PC-9 (cell line): ENCODE measurements around the gene KCNJ15. TPM values are rescaled to one million over a fixed set of nuclear protein-coding genes. Genes with fewer than 3 reads are reported as not detected.

Source experiments
- Bru-seq: library from RNA; stranded (reverse); fragments of 400-500 nt; gene quantifications from one replicate; lab custom pipeline; 2021; lab: Mats Ljungman, UMichigan
- BruChase-seq, 2 experiments: library from RNA; stranded (reverse); fragments of 400-500 nt; gene quantifications; one replicate each; lab custom pipeline; 2021; lab: Mats Ljungman, UMichigan
- BruUV-seq: library from RNA; stranded (reverse); fragments of 400-500 nt; replicated peaks from 2 replicates; lab custom pipeline; 2021; lab: Mats Ljungman, UMichigan
- CTCF ChIA-PET: fragments of 300-600 bp; sonication (Branson Sonifier 250); formaldehyde crosslinking; loops from one replicate; lab custom pipeline; 2022; ENCODE audit warnings: antibody characterized with exemption; lab: Charles Lee
- POLR2A ChIA-PET: fragments of 300-600 bp; sonication (Branson Sonifier 250); formaldehyde crosslinking; loops from one replicate; lab custom pipeline; 2022; ENCODE audit warnings: antibody characterized with exemption; ENCODE audit not compliant: unreplicated experiment; lab: Charles Lee
- DNase-seq, 2 experiments: peaks; one replicate each; pipeline versions ENCODE4 v3.0.0 to v3.0.0-alpha.2; 2015 to 2022; ENCODE audit warnings: mixed read lengths in 1 of 2
- H2AFZ ChIP-seq: fragments of 200-600 bp; sonication (generic); 2 replicates; pipeline ENCODE4 v1.8.1; 2017; ENCODE audit warnings: antibody characterized with exemption
- H3F3A ChIP-seq: fragments of 200-600 bp; sonication (generic); 2 replicates; pipeline ENCODE4 v1.8.1; 2017; ENCODE audit warnings: antibody characterized with exemption, mild to moderate bottlenecking, low read depth; ENCODE audit not compliant: insufficient read depth
- H3K27ac ChIP-seq: fragments of 200-600 bp; sonication (generic); 2 replicates; pipeline ENCODE4 v1.6.1; 2016; ENCODE audit warnings: mixed run types
- H3K27me3 ChIP-seq: fragments of 200-600 bp; sonication (generic); 2 replicates; pipeline ENCODE4 v1.6.1; 2016; ENCODE audit warnings: low read depth, mixed run types; ENCODE audit not compliant: insufficient read depth
- H3K36me3 ChIP-seq: fragments of 200-600 bp; sonication (generic); 2 replicates; pipeline ENCODE4 v1.6.1; 2016; ENCODE audit warnings: low read depth, mixed run types
- H3K4me1 ChIP-seq: fragments of 200-600 bp; sonication (generic); replicated peaks from 2 replicates; pipeline ENCODE4 v1.6.1; 2016; ENCODE audit warnings: mixed run types; ENCODE audit not compliant: insufficient read depth
- H3K4me2 ChIP-seq: fragments of 200-600 bp; sonication (generic); 2 replicates; pipeline ENCODE4 v1.6.1; 2017; ENCODE audit warnings: mixed run types
- H3K4me3 ChIP-seq: fragments of 200-600 bp; sonication (generic); 2 replicates; pipeline ENCODE4 v1.6.1; 2016; ENCODE audit warnings: mixed run types
- H3K79me2 ChIP-seq: fragments of 200-600 bp; sonication (generic); 2 replicates; pipeline ENCODE4 v1.6.1; 2017; ENCODE audit warnings: low read depth, mixed run types
- H3K9me2 ChIP-seq: fragments of 200-600 bp; sonication (generic); 2 replicates; pipeline ENCODE4 v1.8.1; 2017; ENCODE audit warnings: mild to moderate bottlenecking; ENCODE audit not compliant: insufficient read depth
- H3K9me3 ChIP-seq: fragments of 200-600 bp; sonication (generic); 2 replicates; pipeline ENCODE4 v1.8.1; 2016; ENCODE audit warnings: low read depth; ENCODE audit not compliant: insufficient read depth
- H4K20me1 ChIP-seq: fragments of 200-600 bp; sonication (generic); 2 replicates; pipeline ENCODE4 v1.8.1; 2017; ENCODE audit not compliant: insufficient read depth
- CTCF ChIP-seq: fragments of 200-600 bp; sonication (generic); conservative IDR thresholded peaks from 2 replicates; pipeline ENCODE4 v1.6.1; 2017; ENCODE audit warnings: mixed run types, antibody characterized with exemption, mild to moderate bottlenecking, moderate library complexity
- EZH2 ChIP-seq: fragments of 200-600 bp; sonication (generic); IDR thresholded peaks from 2 replicates; pipeline ENCODE4 v1.8.0; 2017; ENCODE audit warnings: antibody characterized with exemption, low read depth
- intact Hi-C: fragments of 100-400 bp; cut with micrococcal nuclease; formaldehyde crosslinking; loops from one replicate; pipeline ENCODE4 v1.10.0; 2022; ENCODE audit not compliant: unreplicated experiment
- long read RNA-seq: library from polyadenylated mRNA; stranded (forward); transcript quantifications from one replicate; pipeline ENCODE4 v2.0.0, GENCODE V29; 2022
- total RNA-seq: library from RNA; stranded (reverse); gene quantifications from 2 replicates; pipeline ENCODE4 v1.2.3, GENCODE V29; 2021

Gene KCNJ15
- total RNA-seq (not detected in 2 replicates), Bru-seq, nascent RNA (not detected), BruChase-seq, experiment 1, labeled RNA remaining after a 2-hour chase (not detected), BruChase-seq, experiment 2, labeled RNA remaining after a 6-hour chase (not detected)
- long read RNA-seq = 0 reads

DNA sequence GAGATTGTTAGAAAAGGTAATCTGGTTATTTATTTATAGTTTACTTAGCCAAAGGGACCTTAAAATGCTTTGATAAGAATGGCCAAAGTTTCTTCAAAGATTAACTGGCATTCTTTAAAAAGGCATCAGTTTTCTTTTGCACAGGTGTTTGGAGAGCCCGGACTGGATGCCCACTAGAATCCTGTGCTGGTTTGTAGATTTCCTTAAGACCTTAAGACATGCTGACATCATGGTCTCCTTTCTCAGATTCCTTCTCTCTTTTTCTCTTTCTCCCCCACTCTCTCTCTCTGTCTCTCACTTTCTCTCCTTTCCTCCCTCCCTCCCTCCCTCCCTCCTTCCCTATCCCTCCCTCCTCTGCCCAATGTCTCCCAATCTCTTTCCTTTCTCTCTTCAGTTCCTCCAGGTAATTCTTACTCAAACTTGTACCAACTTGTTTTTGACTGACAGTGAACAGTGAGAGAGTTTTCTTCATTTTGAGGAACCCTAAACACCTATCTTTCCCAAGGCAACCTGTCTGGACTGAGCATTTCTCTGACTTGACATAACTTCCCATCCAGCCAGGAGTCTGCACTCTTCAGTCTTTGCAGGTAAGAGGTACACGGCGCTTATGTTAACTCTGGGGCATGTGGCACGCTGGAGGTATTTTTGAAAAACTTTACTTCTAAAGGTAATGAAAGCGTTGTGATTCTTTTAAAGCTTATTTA lies at the start of gene KCNJ15:
KCNJ15 (plus strand) TSS at position 393 of the 704 bp plus-strand sequence. CDS start 42,271 bp downstream, outside the sequence.
- Histone ChIP-seq H3K27ac (no peak within 1 kb of the TSS), H3K4me1 (no peaks in the 10 kb centered on the region), H3K4me2 (no peak within 1 kb of the TSS), H3F3A (no peaks in the 10 kb centered on the region), H3K9me3 (no peaks in the 10 kb centered on the region), H3K9me2 (no peaks in the 10 kb centered on the region), H3K27me3 (0 out of 2 replicates have a peak, but pooled peaks cover 17% of the 10 kb centered on the region), H3K79me2 (no peaks in the 10 kb centered on the region), H4K20me1 (no peaks in the 10 kb centered on the region), H3K4me3 (no peak within 1 kb of the TSS), H2AFZ (no peak within 1 kb of the TSS), H3K36me3 (no peaks in the 10 kb centered on the region)
- intact Hi-C loops = no loop called here
- ChIA-PET CTCF (no interaction called here), POLR2A (no interaction called here)
- no TSS peak for BruUV-seq
- TF ChIP-seq EZH2 (no peak), CTCF (no peak)
- no peak for DNase-seq

DNA sequence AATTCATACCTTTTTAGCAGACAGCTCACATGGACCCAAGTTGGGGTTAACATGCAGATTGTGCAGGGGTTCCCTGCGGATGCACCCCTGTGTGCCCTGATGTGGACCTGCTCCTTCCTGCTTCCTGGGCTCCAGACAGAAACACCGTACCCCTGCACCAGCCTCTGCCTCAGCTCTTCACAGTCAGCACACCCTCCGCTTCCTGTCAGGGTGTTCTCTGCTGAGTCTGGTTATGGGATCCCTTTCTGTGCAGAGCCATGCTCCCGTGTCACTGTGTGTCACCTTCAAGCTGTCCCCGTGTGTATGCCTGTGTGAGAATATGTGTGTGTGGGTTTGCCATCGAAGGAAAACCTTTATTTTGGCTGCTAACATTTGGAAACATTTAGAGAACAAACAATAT lies 48.7 kb upstream of the KCNJ15 start:
- H2AFZ ChIP-seq = no peak overlapping the region
- no peaks in the 10 kb centered on the region for H3F3A ChIP-seq
- no peaks in the 10 kb centered on the region for H3K4me1 ChIP-seq
- no TSS peak for BruUV-seq
- H3K79me2 ChIP-seq = no peaks in the 10 kb centered on the region
- ChIA-PET CTCF (no interaction called here), POLR2A (no interaction called here)
- no peak overlapping the region for H3K4me3 ChIP-seq
- no peaks in the 10 kb centered on the region for H3K9me2 ChIP-seq
- DNase-seq = no peak
- no peak overlapping the region for H3K4me2 ChIP-seq
- no peaks in the 10 kb centered on the region for H4K20me1 ChIP-seq
- H3K27ac ChIP-seq = no peak overlapping the region
- TF ChIP-seq CTCF (no peak), EZH2 (no peak)
- no peaks in the 10 kb centered on the region for H3K36me3 ChIP-seq
- no peaks in the 10 kb centered on the region for H3K9me3 ChIP-seq
- peaks cover 4% of the 10 kb centered on the region; the same call in 1 of the 2 replicates for H3K27me3 ChIP-seq
- intact Hi-C loops = no loop called here

DNA sequence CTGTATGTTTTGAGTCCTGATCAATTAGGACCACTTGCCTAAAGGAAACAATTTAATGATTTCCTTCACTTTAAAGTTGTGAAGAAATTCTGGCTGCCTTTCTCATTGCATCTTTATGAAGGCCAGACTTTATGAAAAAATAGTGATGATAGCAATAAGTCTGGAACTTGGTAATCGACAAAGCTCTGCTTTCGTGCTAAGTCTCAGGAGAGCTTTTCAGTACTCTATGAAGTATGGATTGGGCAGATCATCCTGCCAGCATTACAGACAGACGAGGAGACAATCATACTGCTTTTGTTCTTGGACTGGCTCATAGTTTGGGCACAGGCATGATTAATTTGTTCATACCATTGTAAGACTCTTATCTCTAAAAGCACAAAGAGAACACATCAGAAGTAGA lies 45.5 kb upstream of the KCNJ15 start:
- no peak for DNase-seq
- intact Hi-C loops = no loop called here
- H3K9me2 ChIP-seq = no peaks in the 10 kb centered on the region
- H3K36me3 ChIP-seq = no peaks in the 10 kb centered on the region
- H3K27ac ChIP-seq = no peak overlapping the region
- no peaks in the 10 kb centered on the region for H3K79me2 ChIP-seq
- POLR2A ChIA-PET = no interaction called here
- H4K20me1 ChIP-seq = no peaks in the 10 kb centered on the region
- TF ChIP-seq CTCF (no peak), EZH2 (no peak)
- CTCF ChIA-PET = no interaction called here
- no peaks in the 10 kb centered on the region for H3K4me1 ChIP-seq
- H3K4me2 ChIP-seq = no peak overlapping the region
- peaks cover 7% of the 10 kb centered on the region; the same call in 1 of the 2 replicates for H3K27me3 ChIP-seq
- no peak overlapping the region for H3K4me3 ChIP-seq
- no peak overlapping the region for H2AFZ ChIP-seq
- H3K9me3 ChIP-seq = no peaks in the 10 kb centered on the region
- no TSS peak for BruUV-seq
- no peaks in the 10 kb centered on the region for H3F3A ChIP-seq
